Stimulated activated CD8-positive, alpha-beta memory T cell treated with anti-CD3 and anti-CD28 coated beads, Interleukin-12 subunit alpha, Interleukin-12 subunit beta, amount 100 ng/mL, for 24 hours (primary cell): ENCODE measurements around the gene GJA4.
"Not testable (repeated sequence)": the region's sequence is repeated elsewhere in the genome, so short reads cannot be mapped to it uniquely, and the experiment has no call there.

ENCODE experiments used
- DNase-seq: peaks from one replicate; pipeline ENCODE4 v3.0.0-alpha.2; 2020; ENCODE audit errors: extremely low read depth

Gene GJA4

GRCh38 chr1:34792424-34792823 is 375 bp upstream of the GJA4 start:
- DNase-seq, result no peak

- no peak for DNase-seq
Observed at GRCh38 chr1:34794001-34794789, 1.4 kb downstream of the GJA4 start.

GRCh38 chr1:34794790-34795180 is 2.0 kb downstream of the GJA4 start:
- DNase-seq, result no peak

- DNase-seq, result no peak
Observed at GRCh38 chr1:34795916-34796315, 3.1 kb downstream of the GJA4 start.

- DNase-seq, result no peak
Observed at GRCh38 chr1:34796990-34797389, 4.2 kb downstream of the GJA4 start.

- DNase-seq, result no peak
Observed at GRCh38 chr1:34800214-34800613, 7.4 kb downstream of the GJA4 start.

- no peak for DNase-seq
Observed at GRCh38 chr1:34803770-34804169, 11.0 kb downstream of the GJA4 start.

GRCh38 chr1:34806396-34806795 is 13.6 kb downstream of the GJA4 start:
- no peak for DNase-seq

GRCh38 chr1:34808051-34808810 is 15.4 kb downstream of the GJA4 start:
- DNase-seq, result no peak

- DNase-seq, result not testable (repeated sequence)
Observed at GRCh38 chr1:34810781-34811180, 18.0 kb downstream of the GJA4 start.

- no peak for DNase-seq
Observed at GRCh38 chr1:34816332-34816731, 23.5 kb downstream of the GJA4 start.

- DNase-seq, result no peak
Observed at GRCh38 chr1:34816778-34817177, 24.0 kb downstream of the GJA4 start.

- DNase-seq, result not testable (repeated sequence)
Observed at GRCh38 chr1:34818862-34819261, 26.1 kb downstream of the GJA4 start.

GRCh38 chr1:34822202-34822601 is 29.4 kb downstream of the GJA4 start:
- DNase-seq, result no peak

- no peak for DNase-seq
Observed at GRCh38 chr1:34824817-34825454, 32.1 kb downstream of the GJA4 start.

- DNase-seq, result no peak
Observed at GRCh38 chr1:34825455-34826091, 32.8 kb downstream of the GJA4 start.

- no peak for DNase-seq
Observed at GRCh38 chr1:34827341-34827941, 34.6 kb downstream of the GJA4 start.

GRCh38 chr1:34828611-34829010 is 35.8 kb downstream of the GJA4 start:
- no peak for DNase-seq

- no peak for DNase-seq
Observed at GRCh38 chr1:34829250-34829649, 36.5 kb downstream of the GJA4 start.

GRCh38 chr1:34831721-34832246 is 39.0 kb downstream of the GJA4 start:
- no peak for DNase-seq

- no peak for DNase-seq
Observed at GRCh38 chr1:34833711-34834110, 40.9 kb downstream of the GJA4 start.
